Measurements from ENCODE around the gene XPR1.

XPR1 gene

DNA sequence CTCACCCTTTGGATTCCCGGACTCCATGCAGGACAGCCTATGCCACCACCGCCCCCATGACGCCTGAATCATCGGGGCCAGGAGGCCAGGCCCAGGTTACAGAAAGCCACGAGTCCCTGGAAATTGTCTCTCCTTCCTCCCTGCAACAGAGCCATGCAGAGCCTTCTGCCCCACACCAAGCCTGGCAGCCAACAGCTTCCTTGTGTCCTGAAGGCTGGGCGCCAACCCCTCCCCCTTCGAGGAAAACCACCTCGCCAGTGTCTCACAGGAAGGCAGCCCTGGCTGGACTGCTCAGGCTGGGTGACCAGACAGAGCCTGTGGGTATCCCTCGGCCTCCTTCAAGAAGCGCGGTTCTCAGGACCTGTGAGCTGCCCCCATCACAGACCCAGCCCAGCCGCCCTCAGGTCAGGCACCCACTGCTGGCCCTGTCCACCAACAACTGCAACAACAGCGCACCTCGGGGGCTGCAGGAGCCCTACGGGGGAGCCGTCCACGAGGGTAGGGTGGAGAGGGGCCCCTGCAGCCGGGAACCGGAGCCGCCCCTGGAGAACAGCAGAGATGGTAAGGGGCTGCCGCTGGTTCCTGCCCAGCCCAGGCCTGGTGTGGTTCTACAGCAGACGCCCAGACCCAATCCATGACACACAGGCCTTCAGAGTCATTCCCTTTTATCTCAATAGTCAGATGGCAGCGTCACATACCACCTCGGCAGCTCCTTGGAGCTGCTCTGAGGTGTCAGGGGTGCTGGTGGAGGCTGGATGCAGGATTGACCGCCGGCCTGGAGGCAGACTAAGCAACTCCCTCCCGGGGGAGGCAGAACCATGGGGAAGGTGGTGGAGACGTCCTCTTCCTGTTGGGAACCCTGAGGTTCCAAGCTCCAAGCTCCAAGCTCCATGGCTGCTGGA is 304.5 kb downstream of the XPR1 start:
- DNase-seq = no peak

DNA sequence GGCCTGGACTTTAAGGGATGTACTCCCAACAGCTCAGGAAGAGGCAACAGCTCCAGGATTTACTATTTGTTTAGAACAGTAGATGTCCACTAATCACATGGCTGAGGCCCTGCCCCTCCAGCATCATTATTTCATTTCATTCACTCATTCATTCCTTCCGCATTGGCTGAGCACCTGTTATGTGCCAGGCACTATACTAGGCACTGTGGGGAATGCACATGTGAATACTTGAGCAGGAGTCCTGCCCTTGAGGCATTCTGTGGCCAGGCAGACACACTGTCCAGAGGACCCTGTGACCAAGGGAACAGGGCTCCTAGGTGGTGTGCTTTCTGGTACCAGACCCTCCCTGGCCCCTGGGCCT is 305.2 kb downstream of the XPR1 start:
- no peak for DNase-seq

DNA sequence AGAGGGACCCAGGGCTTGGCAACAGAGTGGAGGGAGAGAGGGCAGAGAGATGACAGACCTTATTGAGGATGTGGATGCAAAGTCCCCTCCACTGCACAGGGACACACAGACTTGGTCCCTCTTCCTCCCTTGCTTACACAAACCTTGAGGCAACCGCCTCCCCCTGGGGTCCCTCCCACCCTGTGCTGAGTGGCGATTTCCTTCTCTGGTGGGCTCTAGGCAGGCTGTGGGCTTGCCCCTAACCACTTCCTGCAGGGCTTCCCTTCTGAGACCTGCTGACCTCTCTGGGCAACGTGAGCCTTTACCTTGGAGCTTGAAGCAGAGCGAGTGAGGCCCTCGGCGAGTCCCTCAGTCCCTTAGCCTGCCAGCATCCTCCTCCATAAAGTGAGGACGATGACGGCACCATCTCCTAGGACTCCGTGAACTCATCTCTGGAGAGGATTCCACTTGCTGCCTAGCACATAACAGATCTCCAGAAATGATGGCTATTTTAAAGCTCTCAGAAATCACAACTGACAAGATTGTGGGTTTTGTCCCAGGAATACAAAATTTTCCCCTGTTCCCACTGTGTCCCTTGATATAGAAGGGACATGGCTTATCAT is 305.9 kb downstream of the XPR1 start:
- DNase-seq = no peak

DNA sequence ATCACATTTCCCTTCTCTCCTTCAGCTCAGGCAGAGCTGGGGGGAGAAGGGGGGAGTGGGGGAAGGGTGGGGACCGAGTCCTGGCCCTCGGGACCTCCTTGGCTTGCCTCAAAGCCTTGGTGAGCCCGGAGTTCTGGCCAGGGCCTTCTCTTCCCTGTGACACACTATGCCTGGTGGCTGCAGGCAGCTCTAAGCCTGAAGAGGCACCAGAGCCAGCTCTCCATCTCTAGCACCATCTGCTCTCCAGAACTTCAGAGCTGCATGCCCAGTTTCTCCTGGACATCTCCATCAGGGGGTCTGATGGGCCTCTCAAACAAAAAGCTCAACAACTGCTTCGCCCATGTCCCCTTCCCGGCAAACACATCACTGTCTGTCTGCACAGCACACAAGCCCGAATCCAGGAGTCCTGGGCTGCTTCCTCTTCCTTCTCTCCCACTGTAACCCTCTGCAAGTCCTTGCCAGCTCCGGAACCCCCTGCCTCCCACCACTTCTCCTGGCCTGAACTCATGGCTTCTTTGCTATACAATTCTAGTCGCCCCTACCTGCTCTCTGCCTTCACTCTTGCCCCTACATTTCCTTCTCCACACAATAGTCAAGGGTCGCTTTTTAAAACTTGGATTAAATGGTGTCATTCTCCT is 307.4 kb downstream of the XPR1 start:
- DNase-seq = no peak

DNA sequence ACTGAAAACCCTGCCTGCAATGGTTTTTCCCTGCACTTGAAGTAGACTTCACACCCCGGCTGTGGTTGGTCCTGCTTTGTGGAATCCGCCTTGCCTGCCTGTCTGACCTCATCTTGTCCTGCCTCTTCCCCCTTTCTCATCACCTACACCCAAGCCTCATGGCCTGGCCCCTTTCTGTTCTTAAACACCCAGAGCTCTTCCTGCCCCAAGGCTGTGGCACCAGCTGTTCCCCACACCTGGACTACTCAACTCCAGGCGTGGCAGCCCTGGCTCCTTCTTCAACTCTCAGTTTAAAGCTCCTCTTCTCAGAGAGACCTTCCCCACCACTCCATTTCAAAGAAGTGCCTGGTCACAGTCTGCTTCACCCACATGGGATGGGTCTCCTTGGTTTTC is 307.9 kb downstream of the XPR1 start:
- no peak for DNase-seq

Measured in 8988T (cell line).